ENCODE measurements around the gene DISP2. TPM values are rescaled to one million over a fixed set of nuclear protein-coding genes. Genes with fewer than 3 reads are reported as not detected.

DISP2 gene
- total RNA-seq, 1 experiment from 2014 or later: 0.87 TPM

- ChIA-PET POLR2A (ENCODE audit: unreplicated experiment) (no interaction called here), CTCF (no interaction called here)
- Histone ChIP-seq H4K20me1 (ENCODE audit: low read length) (no peaks in the 10 kb centered on the region), H3K9me2 (replicated peaks; ENCODE audit: low read length) (no peaks in the 10 kb centered on the region), H3K4me1 (ENCODE audit: insufficient read depth, low read length) (peaks cover 9% of the 10 kb centered on the region), H3K4me3 (ENCODE audit: low read length) (no peak overlapping the region), H3K79me2 (ENCODE audit: low read length) (peaks cover 18% of the 10 kb centered on the region), H2AFZ (ENCODE audit: low read length) (no peak overlapping the region), H3K27me3 (ENCODE audit: low read length) (no peaks in the 10 kb centered on the region), H3K9ac (ENCODE audit: low read length) (no peak overlapping the region), H3K36me3 (ENCODE audit: low read depth, low read length) (peaks cover 37% of the 10 kb centered on the region), H3F3A (ENCODE audit: low read length, unreplicated experiment) (peaks cover 21% of the 10 kb centered on the region), H3K27ac (ENCODE audit: low read length) (no peak overlapping the region), H3K9me3 (ENCODE audit: low read length) (no peaks in the 10 kb centered on the region), H3K4me2 (ENCODE audit: low read length) (no peak overlapping the region)
- ATAC-seq: peak; percentile 2; the same call in 1 of the 2 replicates
- TSS peak; percentile 5 for BruUV-seq (replicated peaks)
- no peak for DNase-seq
- TF ChIP-seq EZH2 (IDR thresholded peaks at IDR 0.05; ENCODE audit: low read length, unreplicated experiment): no peak
- TF ChIP-seq EZH2phosphoT487 (IDR thresholded peaks at IDR 0.05; ENCODE audit: borderline replicate concordance, low read length): no peak
- no peak for TF ChIP-seq CTCF (conservative IDR thresholded peaks at IDR 0.05; ENCODE audit: low read depth, low read length)
- intact Hi-C loops (cut with micrococcal nuclease): no loop called here
Observed at GRCh38 chr15:40332113-40332781, 25.8 kb upstream of the DISP2 start.

- ChIA-PET POLR2A (ENCODE audit: unreplicated experiment) (interaction anchor here (0.5 kb wide), 1 partner anchor 9 kb away, joined by 4 read pairs; no protein-coding TSS in a partner anchor), CTCF (no interaction called here)
- Histone ChIP-seq H3K4me3 (ENCODE audit: low read length) (no peak overlapping the region), H3K4me1 (ENCODE audit: insufficient read depth, low read length) (peaks cover 26% of the 10 kb centered on the region), H3K27ac (ENCODE audit: low read length) (no peak overlapping the region), H4K20me1 (ENCODE audit: low read length) (no peaks in the 10 kb centered on the region), H2AFZ (ENCODE audit: low read length) (no peak overlapping the region), H3K36me3 (ENCODE audit: low read depth, low read length) (peaks cover 48% of the 10 kb centered on the region), H3K9ac (ENCODE audit: low read length) (no peak overlapping the region), H3F3A (ENCODE audit: low read length, unreplicated experiment) (peaks cover 21% of the 10 kb centered on the region), H3K9me2 (replicated peaks; ENCODE audit: low read length) (no peaks in the 10 kb centered on the region), H3K4me2 (ENCODE audit: low read length) (no peak overlapping the region), H3K79me2 (ENCODE audit: low read length) (peaks cover 35% of the 10 kb centered on the region), H3K9me3 (ENCODE audit: low read length) (no peaks in the 10 kb centered on the region), H3K27me3 (ENCODE audit: low read length) (no peaks in the 10 kb centered on the region)
- no peak for ATAC-seq
- no peak for DNase-seq
- TF ChIP-seq EZH2phosphoT487 (IDR thresholded peaks at IDR 0.05; ENCODE audit: borderline replicate concordance, low read length): no peak
- TF ChIP-seq CTCF (conservative IDR thresholded peaks at IDR 0.05; ENCODE audit: low read depth, low read length): no peak
- no peak for TF ChIP-seq EZH2 (IDR thresholded peaks at IDR 0.05; ENCODE audit: low read length, unreplicated experiment)
- intact Hi-C loops (cut with micrococcal nuclease): no loop called here
- BruUV-seq (replicated peaks): no TSS peak
Observed at GRCh38 chr15:40333922-40334492, 24.0 kb upstream of the DISP2 start.

GRCh38 chr15:40334541-40334940, 23.5 kb upstream of the DISP2 start:
- no peak for DNase-seq
- ChIA-PET POLR2A (ENCODE audit: unreplicated experiment) (no interaction called here), CTCF (no interaction called here)
- TF ChIP-seq CTCF (conservative IDR thresholded peaks at IDR 0.05; ENCODE audit: low read depth, low read length) (no peak), EZH2 (IDR thresholded peaks at IDR 0.05; ENCODE audit: low read length, unreplicated experiment) (no peak), EZH2phosphoT487 (IDR thresholded peaks at IDR 0.05; ENCODE audit: borderline replicate concordance, low read length) (no peak)
- Histone ChIP-seq H2AFZ (ENCODE audit: low read length) (no peak overlapping the region), H3K9me3 (ENCODE audit: low read length) (no peaks in the 10 kb centered on the region), H3K4me1 (ENCODE audit: insufficient read depth, low read length) (peaks cover 31% of the 10 kb centered on the region), H3K36me3 (ENCODE audit: low read depth, low read length) (peaks cover 48% of the 10 kb centered on the region), H4K20me1 (ENCODE audit: low read length) (no peaks in the 10 kb centered on the region), H3K4me3 (ENCODE audit: low read length) (no peak overlapping the region), H3F3A (ENCODE audit: low read length, unreplicated experiment) (peaks cover 18% of the 10 kb centered on the region), H3K27me3 (ENCODE audit: low read length) (no peaks in the 10 kb centered on the region), H3K79me2 (ENCODE audit: low read length) (peaks cover 41% of the 10 kb centered on the region), H3K9me2 (replicated peaks; ENCODE audit: low read length) (no peaks in the 10 kb centered on the region), H3K9ac (ENCODE audit: low read length) (no peak overlapping the region), H3K27ac (ENCODE audit: low read length) (no peak overlapping the region), H3K4me2 (ENCODE audit: low read length) (no peak overlapping the region)
- no peak for ATAC-seq
- BruUV-seq (replicated peaks): no TSS peak
- intact Hi-C loops (cut with micrococcal nuclease): no loop called here
